ENCODE data around the gene MYBBP1A.

MYBBP1A gene

GRCh38 chr17:4518901-4519300 lies 36.3 kb downstream of the MYBBP1A start:
- Histone ChIP-seq H3K36me3 (ENCODE audit: insufficient read depth, low read length) (no peaks in the 10 kb centered on the region), H3K9me3 (ENCODE audit: low read length) (no peaks in the 10 kb centered on the region), H3K27me3 (ENCODE audit: insufficient read depth, low read length) (no peaks in the 10 kb centered on the region), H3K4me3 (ENCODE audit: low read length) (no peak overlapping the region), H2AFZ (ENCODE audit: low read depth, low read length) (no peak overlapping the region), H3K4me1 (ENCODE audit: insufficient read depth, low read length) (peaks cover 34% of the 10 kb centered on the region)

- no peaks in the 10 kb centered on the region for H3K9me3 ChIP-seq (ENCODE audit: low read length)
- H3K27me3 ChIP-seq (ENCODE audit: insufficient read depth, low read length), result peaks cover 4% of the 10 kb centered on the region
- H2AFZ ChIP-seq (ENCODE audit: low read depth, low read length), result no peak overlapping the region
- no peak overlapping the region for H3K4me3 ChIP-seq (ENCODE audit: low read length)
- no peaks in the 10 kb centered on the region for H3K36me3 ChIP-seq (ENCODE audit: insufficient read depth, low read length)
- peaks cover 24% of the 10 kb centered on the region for H3K4me1 ChIP-seq (ENCODE audit: insufficient read depth, low read length)
Measured at GRCh38 chr17:4516735-4517134, 38.4 kb downstream of the MYBBP1A start.

GRCh38 chr17:4515501-4515900 lies 39.7 kb downstream of the MYBBP1A start:
- Histone ChIP-seq H3K4me1 (ENCODE audit: insufficient read depth, low read length) (peaks cover 17% of the 10 kb centered on the region), H2AFZ (ENCODE audit: low read depth, low read length) (no peak overlapping the region), H3K4me3 (ENCODE audit: low read length) (no peak overlapping the region), H3K27me3 (ENCODE audit: insufficient read depth, low read length) (peaks cover 13% of the 10 kb centered on the region), H3K36me3 (ENCODE audit: insufficient read depth, low read length) (no peaks in the 10 kb centered on the region), H3K9me3 (ENCODE audit: low read length) (no peaks in the 10 kb centered on the region)

- H3K4me3 ChIP-seq (ENCODE audit: low read length), result no peak overlapping the region
- peaks cover 11% of the 10 kb centered on the region for H3K4me1 ChIP-seq (ENCODE audit: insufficient read depth, low read length)
- no peak overlapping the region for H2AFZ ChIP-seq (ENCODE audit: low read depth, low read length)
- H3K9me3 ChIP-seq (ENCODE audit: low read length), result no peaks in the 10 kb centered on the region
- H3K36me3 ChIP-seq (ENCODE audit: insufficient read depth, low read length), result no peaks in the 10 kb centered on the region
- H3K27me3 ChIP-seq (ENCODE audit: insufficient read depth, low read length), result peaks cover 18% of the 10 kb centered on the region
Measured at GRCh38 chr17:4514779-4515178, 40.4 kb downstream of the MYBBP1A start.

GRCh38 chr17:4514206-4514605 lies 41.0 kb downstream of the MYBBP1A start:
- no peaks in the 10 kb centered on the region for H3K36me3 ChIP-seq (ENCODE audit: insufficient read depth, low read length)
- H3K27me3 ChIP-seq (ENCODE audit: insufficient read depth, low read length), result peaks cover 24% of the 10 kb centered on the region
- H3K9me3 ChIP-seq (ENCODE audit: low read length), result no peaks in the 10 kb centered on the region
- H2AFZ ChIP-seq (ENCODE audit: low read depth, low read length), result no peak overlapping the region
- H3K4me1 ChIP-seq (ENCODE audit: insufficient read depth, low read length), result peaks cover 5% of the 10 kb centered on the region
- no peak overlapping the region for H3K4me3 ChIP-seq (ENCODE audit: low read length)

GRCh38 chr17:4513113-4514032 lies 41.8 kb downstream of the MYBBP1A start:
- Histone ChIP-seq H3K27me3 (ENCODE audit: insufficient read depth, low read length) (peaks cover 30% of the 10 kb centered on the region), H2AFZ (ENCODE audit: low read depth, low read length) (no peak overlapping the region), H3K4me3 (ENCODE audit: low read length) (no peak overlapping the region), H3K4me1 (ENCODE audit: insufficient read depth, low read length) (peaks cover 3% of the 10 kb centered on the region), H3K36me3 (ENCODE audit: insufficient read depth, low read length) (no peaks in the 10 kb centered on the region), H3K9me3 (ENCODE audit: low read length) (no peaks in the 10 kb centered on the region)

GRCh38 chr17:4512156-4513112 lies 42.8 kb downstream of the MYBBP1A start:
- H3K9me3 ChIP-seq (ENCODE audit: low read length), result no peaks in the 10 kb centered on the region
- H3K4me3 ChIP-seq (ENCODE audit: low read length), result no peak overlapping the region
- peaks cover 30% of the 10 kb centered on the region for H3K27me3 ChIP-seq (ENCODE audit: insufficient read depth, low read length)
- peaks cover 3% of the 10 kb centered on the region for H3K4me1 ChIP-seq (ENCODE audit: insufficient read depth, low read length)
- H3K36me3 ChIP-seq (ENCODE audit: insufficient read depth, low read length), result no peaks in the 10 kb centered on the region
- no peak overlapping the region for H2AFZ ChIP-seq (ENCODE audit: low read depth, low read length)

GRCh38 chr17:4511199-4511932 lies 43.8 kb downstream of the MYBBP1A start:
- H3K9me3 ChIP-seq (ENCODE audit: low read length), result no peaks in the 10 kb centered on the region
- no peak overlapping the region for H2AFZ ChIP-seq (ENCODE audit: low read depth, low read length)
- no peak overlapping the region for H3K4me3 ChIP-seq (ENCODE audit: low read length)
- no peaks in the 10 kb centered on the region for H3K36me3 ChIP-seq (ENCODE audit: insufficient read depth, low read length)
- peaks cover 36% of the 10 kb centered on the region for H3K27me3 ChIP-seq (ENCODE audit: insufficient read depth, low read length)
- peaks cover 3% of the 10 kb centered on the region for H3K4me1 ChIP-seq (ENCODE audit: insufficient read depth, low read length)

- Histone ChIP-seq H2AFZ (ENCODE audit: low read depth, low read length) (no peak overlapping the region), H3K9me3 (ENCODE audit: low read length) (no peaks in the 10 kb centered on the region), H3K4me1 (ENCODE audit: insufficient read depth, low read length) (peaks cover 3% of the 10 kb centered on the region), H3K27me3 (ENCODE audit: insufficient read depth, low read length) (peaks cover 44% of the 10 kb centered on the region), H3K36me3 (ENCODE audit: insufficient read depth, low read length) (no peaks in the 10 kb centered on the region), H3K4me3 (ENCODE audit: low read length) (no peak overlapping the region)
Measured at GRCh38 chr17:4510618-4510941, 44.6 kb downstream of the MYBBP1A start.

GRCh38 chr17:4509923-4510617 lies 45.1 kb downstream of the MYBBP1A start:
- Histone ChIP-seq H3K4me1 (ENCODE audit: insufficient read depth, low read length) (peaks cover under 1% of the 10 kb centered on the region), H3K9me3 (ENCODE audit: low read length) (no peaks in the 10 kb centered on the region), H3K36me3 (ENCODE audit: insufficient read depth, low read length) (no peaks in the 10 kb centered on the region), H2AFZ (ENCODE audit: low read depth, low read length) (no peak overlapping the region), H3K27me3 (ENCODE audit: insufficient read depth, low read length) (peaks cover 49% of the 10 kb centered on the region), H3K4me3 (ENCODE audit: low read length) (no peak overlapping the region)

- H3K27me3 ChIP-seq (ENCODE audit: insufficient read depth, low read length), result peaks cover 55% of the 10 kb centered on the region
- H2AFZ ChIP-seq (ENCODE audit: low read depth, low read length), result no peak overlapping the region
Measured at GRCh38 chr17:4509401-4509800, 45.8 kb downstream of the MYBBP1A start.

GRCh38 chr17:4508207-4508606 lies 47.0 kb downstream of the MYBBP1A start:
- Histone ChIP-seq H2AFZ (ENCODE audit: low read depth, low read length) (no peak overlapping the region), H3K4me1 (ENCODE audit: insufficient read depth, low read length) (no peaks in the 10 kb centered on the region), H3K9me3 (ENCODE audit: low read length) (no peaks in the 10 kb centered on the region), H3K36me3 (ENCODE audit: insufficient read depth, low read length) (no peaks in the 10 kb centered on the region), H3K27me3 (ENCODE audit: insufficient read depth, low read length) (peaks cover 58% of the 10 kb centered on the region), H3K4me3 (ENCODE audit: low read length) (no peak overlapping the region)

More at GRCh38 chr17:4509401-4509800, 45.8 kb downstream of the MYBBP1A start:
- H3K9me3 ChIP-seq (ENCODE audit: low read length), result no peaks in the 10 kb centered on the region
- H3K36me3 ChIP-seq (ENCODE audit: insufficient read depth, low read length), result no peaks in the 10 kb centered on the region
- no peaks in the 10 kb centered on the region for H3K4me1 ChIP-seq (ENCODE audit: insufficient read depth, low read length)
- no peak overlapping the region for H3K4me3 ChIP-seq (ENCODE audit: low read length)

Data from neuron (in vitro differentiated cells).